Natural killer cell (primary cell): ENCODE data around the gene NOP9. TPM values are rescaled to one million over a fixed set of nuclear protein-coding genes. Genes with fewer than 3 reads are reported as not detected.
A peak's percentile ranks its signal among the peaks of the same experiment; 100 is the strongest.

Experiments
- ATAC-seq, 3 donors: fragments of 150-1000 bp in 2 of 3; fragments of 200-7000 bp in 1 of 3; cut with Tn5 transposase; 1 replicate in 1 of 3; 2 replicates in 2 of 3; pipeline ENCODE4 v1.10.0; 2021; ENCODE audit warnings: mild to moderate bottlenecking in 2 of 3, moderate library complexity in 2 of 3
- DNase-seq, 2 donors: peaks; one replicate each; pipeline versions ENCODE4 v3.0.0 to v3.0.0-alpha.2; 2013 to 2021; ENCODE audit warnings: mixed read lengths in 1 of 2
- H3K27ac ChIP-seq: one replicate; pipeline ENCODE4 v1.5.1; 2013; ENCODE audit warnings: mild to moderate bottlenecking, low read length
- H3K27me3 ChIP-seq: one replicate; pipeline ENCODE4 v1.6.1; 2013; ENCODE audit warnings: low read length; ENCODE audit not compliant: control insufficient read depth, insufficient read depth
- H3K36me3 ChIP-seq: one replicate; pipeline ENCODE4 v1.6.1; 2013; ENCODE audit warnings: low read length; ENCODE audit not compliant: control insufficient read depth, insufficient read depth
- H3K4me1 ChIP-seq: one replicate; pipeline ENCODE4 v1.6.1; 2013; ENCODE audit warnings: low read length; ENCODE audit not compliant: control insufficient read depth, insufficient read depth
- H3K4me3 ChIP-seq: one replicate; pipeline ENCODE4 v1.5.1; 2013; ENCODE audit warnings: low read length
- H3K9me3 ChIP-seq: one replicate; pipeline ENCODE4 v1.6.1; 2013; ENCODE audit warnings: low read length; ENCODE audit not compliant: control insufficient read depth, insufficient read depth
- H3K27ac Mint-ChIP-seq, 2 donors: one replicate each; pipeline ENCODE4 v1.8.0; 2022; ENCODE audit warnings: mild to moderate bottlenecking in 2 of 2, mixed read lengths in 2 of 2, moderate library complexity in 1 of 2
- H3K27me3 Mint-ChIP-seq, 2 donors: one replicate each; pipeline ENCODE4 v1.8.0; 2022; ENCODE audit warnings: low read depth in 2 of 2, mixed read lengths in 2 of 2
- H3K36me3 Mint-ChIP-seq: one replicate; pipeline ENCODE4 v1.8.0; 2022; ENCODE audit warnings: mixed read lengths
- H3K4me1 Mint-ChIP-seq, 2 donors: one replicate each; pipeline ENCODE4 v1.8.0; 2022; ENCODE audit warnings: mixed read lengths in 2 of 2
- H3K4me3 Mint-ChIP-seq: one replicate; pipeline ENCODE4 v1.8.0; 2022; ENCODE audit warnings: mild to moderate bottlenecking, moderate library complexity, mixed read lengths
- H3K9me3 Mint-ChIP-seq, 2 donors: one replicate each; pipeline ENCODE4 v1.8.0; 2022; ENCODE audit warnings: mixed read lengths in 2 of 2
- WGBS: methylation state at CpG from one replicate; pipeline ENCODE4 v1.1.7; 2013; ENCODE audit warnings: missing lambda C conversion rate; ENCODE audit not compliant: insufficient coverage; 5-methylcytosine and 5-hydroxymethylcytosine counted together
- intact Hi-C: fragments of 100-400 bp; cut with micrococcal nuclease; formaldehyde crosslinking; loops from one replicate; pipeline ENCODE4 v1.14.2; 2022
- total RNA-seq, 4 donors: library from RNA; stranded (reverse); fragments of 120-200 nt in 1 of 4; gene quantifications; one replicate each; pipeline versions ENCODE4 v1.2.3 to v1.2.4, GENCODE V29; 2013 to 2022
- TF ChIP-seq, protein P1 (sequence below): fragments of 200-600 bp; IDR thresholded peaks from one replicate; pipeline ENCODE4 v1.8.0; 2022; ENCODE audit warnings: antibody characterized with exemption

Gene NOP9
- total RNA-seq, 3 donors from 2014 or later (not counting 1 experiment from before 2014, with no cell fraction given) = 34.9 to 47.8 (median 39.2) TPM

DNA sequence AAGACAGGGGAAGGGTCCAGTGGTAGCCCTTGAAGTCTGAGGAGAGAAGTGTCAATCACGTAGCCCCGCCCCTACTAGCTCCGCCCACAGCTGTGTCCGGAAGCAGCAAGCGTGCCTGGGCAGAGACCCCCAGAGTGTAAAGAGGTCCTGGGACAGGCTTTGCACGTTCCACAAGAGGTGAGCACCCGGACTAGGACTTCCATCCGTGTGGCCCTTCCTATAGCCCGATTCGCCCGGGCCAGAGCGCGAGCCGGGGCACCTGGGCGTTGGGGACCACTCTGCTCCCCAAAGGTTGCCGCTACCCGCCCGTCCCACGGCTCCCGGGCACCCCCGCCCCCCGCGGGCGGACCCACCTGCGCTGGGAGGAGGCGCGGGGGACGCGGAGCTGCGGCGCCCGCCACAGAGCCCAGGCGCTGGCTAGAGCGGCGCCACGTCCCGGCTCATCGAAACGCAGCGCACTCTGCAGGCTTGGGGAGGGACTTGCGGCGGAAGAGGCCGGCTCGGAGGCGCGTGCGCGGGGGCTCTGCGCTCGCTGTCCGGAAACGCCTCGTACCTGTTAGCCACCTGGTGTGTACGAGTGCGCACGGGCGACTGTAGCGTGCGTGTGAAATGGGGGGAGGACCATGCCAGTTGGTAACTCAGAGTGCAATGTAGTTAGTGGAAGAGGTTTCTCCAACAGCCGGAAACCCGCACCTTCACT, 28.4 kb upstream of the NOP9 start, which contains the start of gene RABGGTA:
Gene RABGGTA (minus strand): TSS at position 464 of the 700 bp plus-strand sequence. CDS start 482 bp downstream, outside the sequence.
- H3K27ac Mint-ChIP-seq = peak within 1 kb of the TSS; percentile 91 to 92
- H3K4me3 ChIP-seq = peak within 1 kb of the TSS; percentile 88
- no peaks in the 10 kb centered on the region for H3K9me3 Mint-ChIP-seq
- peak within 1 kb of the TSS; percentile 94 for H3K4me3 Mint-ChIP-seq
- no peaks in the 10 kb centered on the region for H3K27me3 Mint-ChIP-seq
- no peaks in the 10 kb centered on the region for H3K9me3 ChIP-seq
- H3K4me1 ChIP-seq = peaks cover 30% of the 10 kb centered on the region
- ATAC-seq = peak; percentile 84 to 94 (median 87)
- H3K27me3 ChIP-seq = no peaks in the 10 kb centered on the region
- H3K4me1 Mint-ChIP-seq = peaks cover 25 to 30% of the 10 kb centered on the region in 2 donors
- H3K27ac ChIP-seq = peak within 1 kb of the TSS; percentile 99
- TF ChIP-seq, protein P1, sequence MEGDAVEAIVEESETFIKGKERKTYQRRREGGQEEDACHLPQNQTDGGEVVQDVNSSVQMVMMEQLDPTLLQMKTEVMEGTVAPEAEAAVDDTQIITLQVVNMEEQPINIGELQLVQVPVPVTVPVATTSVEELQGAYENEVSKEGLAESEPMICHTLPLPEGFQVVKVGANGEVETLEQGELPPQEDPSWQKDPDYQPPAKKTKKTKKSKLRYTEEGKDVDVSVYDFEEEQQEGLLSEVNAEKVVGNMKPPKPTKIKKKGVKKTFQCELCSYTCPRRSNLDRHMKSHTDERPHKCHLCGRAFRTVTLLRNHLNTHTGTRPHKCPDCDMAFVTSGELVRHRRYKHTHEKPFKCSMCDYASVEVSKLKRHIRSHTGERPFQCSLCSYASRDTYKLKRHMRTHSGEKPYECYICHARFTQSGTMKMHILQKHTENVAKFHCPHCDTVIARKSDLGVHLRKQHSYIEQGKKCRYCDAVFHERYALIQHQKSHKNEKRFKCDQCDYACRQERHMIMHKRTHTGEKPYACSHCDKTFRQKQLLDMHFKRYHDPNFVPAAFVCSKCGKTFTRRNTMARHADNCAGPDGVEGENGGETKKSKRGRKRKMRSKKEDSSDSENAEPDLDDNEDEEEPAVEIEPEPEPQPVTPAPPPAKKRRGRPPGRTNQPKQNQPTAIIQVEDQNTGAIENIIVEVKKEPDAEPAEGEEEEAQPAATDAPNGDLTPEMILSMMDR = peak; percentile 63
- WGBS = under 1% methylated on average over 61 of the region's 61 CpGs
- DNase-seq = peak; percentile 92 to 99
- intact Hi-C loops = loop anchor here (1.0 to 5.0 kb wide), 8 partner anchors 28 to 401 kb away; partner anchors contain the start of genes DHRS1, GMPR2, LTB4R and MDP1
- H3K36me3 Mint-ChIP-seq = peaks cover 11% of the 10 kb centered on the region
- H3K36me3 ChIP-seq = peaks cover 15% of the 10 kb centered on the region

DNA sequence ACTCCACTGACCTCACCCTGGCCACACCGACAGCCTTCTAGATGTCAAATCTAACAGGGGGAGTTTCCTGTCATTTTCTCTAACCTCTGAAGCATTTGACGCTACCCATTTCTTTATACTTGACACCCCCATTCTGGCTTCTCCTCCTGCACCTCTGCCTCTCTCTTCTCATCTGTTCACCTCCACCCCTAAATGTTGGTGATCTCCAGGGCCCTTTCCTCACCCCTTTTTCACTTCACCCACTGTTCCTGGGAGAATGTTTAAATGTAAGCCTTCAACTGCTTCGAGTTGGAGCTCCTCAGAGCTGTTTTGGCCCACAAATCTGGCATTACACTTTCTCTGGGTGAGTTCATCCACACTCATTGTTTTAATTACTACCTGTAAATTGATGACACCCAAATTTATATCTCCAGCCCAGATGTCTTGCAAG, 27.8 kb upstream of the NOP9 start:
- intact Hi-C loops = loop anchor here (1.0 to 5.0 kb wide), 8 partner anchors 27 to 400 kb away; partner anchors contain the start of genes DHRS1, GMPR2, LTB4R and MDP1
- peak overlapping the region; percentile 26 for H3K4me3 ChIP-seq
- peak overlapping the region; percentile 94 for H3K4me3 Mint-ChIP-seq
- H3K9me3 ChIP-seq = no peaks in the 10 kb centered on the region
- peaks cover 10% of the 10 kb centered on the region for H3K36me3 ChIP-seq
- peak overlapping the region; percentile 99 for H3K27ac ChIP-seq
- ATAC-seq (no peak), DNase-seq (no peak)
- H3K4me1 Mint-ChIP-seq = peaks cover 25 to 28% of the 10 kb centered on the region in 2 donors
- H3K27ac Mint-ChIP-seq = peak overlapping the region; percentile 91 to 92
- H3K36me3 Mint-ChIP-seq = peaks cover 7% of the 10 kb centered on the region
- H3K9me3 Mint-ChIP-seq = no peaks in the 10 kb centered on the region
- H3K27me3 ChIP-seq = no peaks in the 10 kb centered on the region
- H3K27me3 Mint-ChIP-seq = no peaks in the 10 kb centered on the region
- peaks cover 30% of the 10 kb centered on the region for H3K4me1 ChIP-seq
- WGBS = 9% methylated on average over 3 of the region's 3 CpGs
- TF ChIP-seq, protein P1 = no peak

DNA sequence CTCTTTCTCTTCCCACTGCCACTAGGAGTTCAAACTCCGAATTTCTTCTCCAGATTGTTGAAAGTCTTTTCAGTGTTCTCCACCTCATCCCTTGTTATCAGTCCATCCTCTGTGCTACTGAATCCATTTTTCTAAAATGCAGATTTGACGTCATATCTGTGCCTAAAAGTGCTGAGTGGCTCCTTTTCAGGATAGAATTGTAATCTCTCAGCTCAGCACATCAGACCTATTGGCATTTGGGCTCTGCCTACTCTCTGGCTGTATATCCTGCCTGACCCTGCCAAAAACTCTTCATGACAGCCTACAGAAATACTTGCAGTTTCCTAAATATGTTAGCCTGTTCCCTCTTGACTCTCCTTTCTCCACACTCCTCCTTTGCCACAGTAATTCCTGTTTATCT, 27.2 kb upstream of the NOP9 start:
- Histone ChIP-seq H3K9me3 (no peaks in the 10 kb centered on the region), H3K4me1 (peaks cover 33% of the 10 kb centered on the region), H3K27ac (peak overlapping the region; percentile 99), H3K4me3 (no peak overlapping the region), H3K36me3 (peaks cover 5% of the 10 kb centered on the region), H3K27me3 (no peaks in the 10 kb centered on the region)
- intact Hi-C loops = loop anchor here (5.0 kb wide), 2 partner anchors 40 to 400 kb away; partner anchors contain the start of genes GMPR2 and NEDD8
- TF ChIP-seq, protein P1 = no peak
- Mint-ChIP-seq H3K27me3 (no peaks in the 10 kb centered on the region), H3K27ac (peak overlapping the region; percentile 91 to 92), H3K9me3 (no peaks in the 10 kb centered on the region), H3K4me3 (peak overlapping the region; percentile 94), H3K36me3 (peaks cover under 1% of the 10 kb centered on the region), H3K4me1 (peaks cover 25% of the 10 kb centered on the region in 2 donors)
- no peak for DNase-seq
- 100% methylated on average over 2 of the region's 2 CpGs for WGBS
- ATAC-seq = no peak
